K562 (cell line): ENCODE results near the gene SLC5A11. TPM values are rescaled to one million over a fixed set of nuclear protein-coding genes. Genes with fewer than 3 reads are reported as not detected.

Experiments
- C11orf30 ChIP-seq: fragments of 450-650 bp; IDR thresholded peaks from 2 replicates; pipeline ENCODE4 v1.6.1; 2016; ENCODE audit warnings: low read depth, mild to moderate bottlenecking
- DDX20 ChIP-seq: fragments of 450-650 bp; IDR thresholded peaks from 2 replicates; pipeline ENCODE4 v1.6.1; 2016; ENCODE audit warnings: missing genetic modification characterization, low read depth, mild to moderate bottlenecking, missing compliant biosample characterization, moderate library complexity
- FOSL1 ChIP-seq: fragments of 200-800 bp; sonication (Bioruptor generic); conservative IDR thresholded peaks from 2 replicates; pipeline ENCODE4 v1.6.1; 2016; ENCODE audit warnings: missing genetic modification characterization, missing compliant biosample characterization
- GATA2 ChIP-seq: sonication (generic); formaldehyde crosslinking; IDR thresholded peaks from 2 replicates; pipeline ENCODE4 v1.4.0; 2020; ENCODE audit warnings: mild to moderate bottlenecking, missing genetic modification reagents
- HDAC3 ChIP-seq: fragments of 450-650 bp; IDR thresholded peaks from 2 replicates; pipeline ENCODE4 v1.6.1; 2018; ENCODE audit warnings: borderline replicate concordance, mild to moderate bottlenecking, moderate library complexity; ENCODE audit not compliant: partially characterized antibody
- HDAC6 ChIP-seq: IDR thresholded peaks from 2 replicates; pipeline ENCODE4 v1.6.1; 2012; ENCODE audit warnings: low read depth, mild to moderate bottlenecking, control low read depth, inconsistent platforms, low read length, moderate library complexity
- HMGN3 ChIP-seq: IDR thresholded peaks from 2 replicates; pipeline ENCODE4 v1.6.1; 2011; ENCODE audit warnings: borderline replicate concordance, low read depth, mild to moderate bottlenecking, mixed read lengths, low read length; ENCODE audit not compliant: insufficient read length; ENCODE audit errors: extremely low read depth
- POLR2G ChIP-seq: fragments of 200-400 bp; formaldehyde crosslinking; IDR thresholded peaks from 2 replicates; pipeline ENCODE4 v1.6.1; 2017; ENCODE audit warnings: low read depth, mild to moderate bottlenecking, antibody characterized with exemption, low read length, moderate library complexity
- STAT5A ChIP-seq: IDR thresholded peaks from 2 replicates; pipeline ENCODE4 v1.6.1; 2012; ENCODE audit warnings: low read length, inconsistent platforms, borderline replicate concordance
- YBX1 ChIP-seq: fragments of 450-650 bp; IDR thresholded peaks from 2 replicates; pipeline ENCODE4 v1.7.1; 2016; ENCODE audit warnings: mild to moderate bottlenecking
- ZNF146 ChIP-seq: IDR thresholded peaks from one replicate; pipeline ENCODE4 v1.6.1; 2018; ENCODE audit warnings: missing compliant biosample characterization; ENCODE audit not compliant: unreplicated experiment
- ZNF75A ChIP-seq: fragments of 450-650 bp; formaldehyde crosslinking; IDR thresholded peaks from 2 replicates; pipeline ENCODE4 v1.4.0; 2020; ENCODE audit warnings: mild to moderate bottlenecking
- ZNF77 ChIP-seq: fragments of 250-450 bp; sonication (Bioruptor Pico); IDR thresholded peaks from 2 replicates; pipeline ENCODE4 v1.5.0; 2020
- polyA plus RNA-seq, 8 experiments: library from polyadenylated mRNA; depleted of rRNA in 4 of 8; stranded (reverse) in 5 of 8; unstranded in 3 of 8; fragments of >200 nt; fragmentation: Nextera tagmentation in 2 of 8; fragmentation: Illumina TruSeq in 1 of 8; extraction: Ambion mirVana in 2 of 8; extraction: Trizol in 1 of 8; gene quantifications; 2 replicates each; pipeline versions ENCODE4 v1.2.1 to v1.2.3, GENCODE V29; 2011 to 2014; ENCODE audit warnings: inconsistent platforms in 1 of 8, missing spikeins in 1 of 8
- total RNA-seq, 7 experiments: library from RNA; depleted of rRNA in 6 of 7; stranded (reverse); fragments of >200 nt in 6 of 7; fragmentation: Illumina TruSeq in 2 of 7; extraction: Trizol in 2 of 7; gene quantifications; 2 replicates each; pipeline versions ENCODE4 v1.2.1 to v1.2.3, GENCODE V29; 2011 to 2021; ENCODE audit warnings: low replicate concordance in 1 of 7
- TF ChIP-seq, protein P1 (sequence below): IDR thresholded peaks from 2 replicates; pipeline ENCODE4 v1.6.1; 2011; ENCODE audit warnings: borderline replicate concordance, low read depth, mild to moderate bottlenecking, moderate library complexity, low read length; ENCODE audit not compliant: insufficient read depth, poor library complexity, severe bottlenecking
- TF ChIP-seq, protein P2 (sequence below): sonication (generic); formaldehyde crosslinking; IDR thresholded peaks from 2 replicates; pipeline ENCODE4 v1.8.1; 2023; ENCODE audit warnings: missing genetic modification reagents, mild to moderate bottlenecking, borderline replicate concordance
- TF ChIP-seq, protein P3 (sequence below): sonication (generic); formaldehyde crosslinking; IDR thresholded peaks from 2 replicates; pipeline ENCODE4 v1.8.0; 2022; ENCODE audit warnings: mild to moderate bottlenecking, missing genetic modification reagents
- TF ChIP-seq, protein P4 (sequence below): fragments of 250-450 bp; sonication (Bioruptor Pico); IDR thresholded peaks from 2 replicates; pipeline ENCODE4 v1.8.0; 2022; ENCODE audit warnings: moderate library complexity, mild to moderate bottlenecking, inconsistent platforms

The SLC5A11 gene
- total and polyA plus RNA-seq, 9 of the 15 experiments (the other 6 are each of a cell fraction or from before 2014, with no cell fraction given), result 0.04 to 0.25 (median 0.11) TPM; not detected in 3

DNA sequence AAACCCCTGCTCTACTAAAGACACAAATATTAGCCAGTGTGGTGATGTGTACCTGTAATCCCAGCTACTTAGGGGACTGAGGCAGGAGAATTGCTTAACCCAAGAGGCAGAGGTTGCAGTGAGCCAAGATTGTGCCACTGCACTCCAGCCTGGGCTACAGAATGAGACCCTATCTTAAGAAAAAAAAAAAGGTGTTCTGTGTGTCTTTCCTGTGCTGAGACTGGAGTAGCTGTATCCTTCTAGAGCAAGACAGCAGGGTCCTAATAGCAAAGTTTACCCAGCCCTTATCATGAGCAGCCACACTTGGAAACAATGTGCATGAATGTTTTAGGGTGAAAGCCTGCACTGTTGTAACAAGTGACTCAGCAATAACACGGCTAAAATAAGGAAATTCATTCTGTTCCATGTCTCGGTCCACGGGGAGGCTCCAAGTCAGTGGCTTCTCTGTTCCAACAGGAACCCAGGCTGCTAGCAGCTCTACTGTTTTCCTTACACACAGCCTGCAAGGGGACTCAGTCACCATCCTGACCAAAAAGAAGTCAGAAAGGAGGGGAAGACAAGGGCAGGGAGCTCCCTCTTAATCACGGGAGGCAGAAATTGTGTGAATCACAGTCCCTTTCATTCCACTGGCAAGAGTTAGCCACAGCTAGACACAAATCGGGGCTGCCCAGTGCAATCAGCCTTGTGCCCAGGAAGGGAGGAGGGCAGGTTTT is 7.1 kb upstream of the SLC5A11 start (continued):
- TF ChIP-seq, protein P1, sequence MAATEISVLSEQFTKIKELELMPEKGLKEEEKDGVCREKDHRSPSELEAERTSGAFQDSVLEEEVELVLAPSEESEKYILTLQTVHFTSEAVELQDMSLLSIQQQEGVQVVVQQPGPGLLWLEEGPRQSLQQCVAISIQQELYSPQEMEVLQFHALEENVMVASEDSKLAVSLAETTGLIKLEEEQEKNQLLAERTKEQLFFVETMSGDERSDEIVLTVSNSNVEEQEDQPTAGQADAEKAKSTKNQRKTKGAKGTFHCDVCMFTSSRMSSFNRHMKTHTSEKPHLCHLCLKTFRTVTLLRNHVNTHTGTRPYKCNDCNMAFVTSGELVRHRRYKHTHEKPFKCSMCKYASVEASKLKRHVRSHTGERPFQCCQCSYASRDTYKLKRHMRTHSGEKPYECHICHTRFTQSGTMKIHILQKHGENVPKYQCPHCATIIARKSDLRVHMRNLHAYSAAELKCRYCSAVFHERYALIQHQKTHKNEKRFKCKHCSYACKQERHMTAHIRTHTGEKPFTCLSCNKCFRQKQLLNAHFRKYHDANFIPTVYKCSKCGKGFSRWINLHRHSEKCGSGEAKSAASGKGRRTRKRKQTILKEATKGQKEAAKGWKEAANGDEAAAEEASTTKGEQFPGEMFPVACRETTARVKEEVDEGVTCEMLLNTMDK, result no peak
- TF ChIP-seq YBX1, result no peak
- peak; percentile 88 for TF ChIP-seq FOSL1 (tag)
- TF ChIP-seq HDAC3, result peak; percentile 74
- TF ChIP-seq C11orf30, result peak; percentile 99
- TF ChIP-seq ZNF77, result no peak
- TF ChIP-seq HDAC6, result no peak
- TF ChIP-seq HMGN3, result peak; percentile 87
- peak; percentile 76 for TF ChIP-seq GATA2 (CRISPR knock-in tag)
- TF ChIP-seq, protein P2, sequence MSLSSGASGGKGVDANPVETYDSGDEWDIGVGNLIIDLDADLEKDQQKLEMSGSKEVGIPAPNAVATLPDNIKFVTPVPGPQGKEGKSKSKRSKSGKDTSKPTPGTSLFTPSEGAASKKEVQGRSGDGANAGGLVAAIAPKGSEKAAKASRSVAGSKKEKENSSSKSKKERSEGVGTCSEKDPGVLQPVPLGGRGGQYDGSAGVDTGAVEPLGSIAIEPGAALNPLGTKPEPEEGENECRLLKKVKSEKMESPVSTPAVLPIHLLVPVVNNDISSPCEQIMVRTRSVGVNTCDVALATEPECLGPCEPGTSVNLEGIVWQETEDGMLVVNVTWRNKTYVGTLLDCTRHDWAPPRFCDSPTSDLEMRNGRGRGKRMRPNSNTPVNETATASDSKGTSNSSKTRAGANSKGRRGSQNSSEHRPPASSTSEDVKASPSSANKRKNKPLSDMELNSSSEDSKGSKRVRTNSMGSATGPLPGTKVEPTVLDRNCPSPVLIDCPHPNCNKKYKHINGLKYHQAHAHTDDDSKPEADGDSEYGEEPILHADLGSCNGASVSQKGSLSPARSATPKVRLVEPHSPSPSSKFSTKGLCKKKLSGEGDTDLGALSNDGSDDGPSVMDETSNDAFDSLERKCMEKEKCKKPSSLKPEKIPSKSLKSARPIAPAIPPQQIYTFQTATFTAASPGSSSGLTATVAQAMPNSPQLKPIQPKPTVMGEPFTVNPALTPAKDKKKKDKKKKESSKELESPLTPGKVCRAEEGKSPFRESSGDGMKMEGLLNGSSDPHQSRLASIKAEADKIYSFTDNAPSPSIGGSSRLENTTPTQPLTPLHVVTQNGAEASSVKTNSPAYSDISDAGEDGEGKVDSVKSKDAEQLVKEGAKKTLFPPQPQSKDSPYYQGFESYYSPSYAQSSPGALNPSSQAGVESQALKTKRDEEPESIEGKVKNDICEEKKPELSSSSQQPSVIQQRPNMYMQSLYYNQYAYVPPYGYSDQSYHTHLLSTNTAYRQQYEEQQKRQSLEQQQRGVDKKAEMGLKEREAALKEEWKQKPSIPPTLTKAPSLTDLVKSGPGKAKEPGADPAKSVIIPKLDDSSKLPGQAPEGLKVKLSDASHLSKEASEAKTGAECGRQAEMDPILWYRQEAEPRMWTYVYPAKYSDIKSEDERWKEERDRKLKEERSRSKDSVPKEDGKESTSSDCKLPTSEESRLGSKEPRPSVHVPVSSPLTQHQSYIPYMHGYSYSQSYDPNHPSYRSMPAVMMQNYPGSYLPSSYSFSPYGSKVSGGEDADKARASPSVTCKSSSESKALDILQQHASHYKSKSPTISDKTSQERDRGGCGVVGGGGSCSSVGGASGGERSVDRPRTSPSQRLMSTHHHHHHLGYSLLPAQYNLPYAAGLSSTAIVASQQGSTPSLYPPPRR (CRISPR knock-in tag), result peak; percentile 53; the same call in 1 of the 2 replicates
- TF ChIP-seq, protein P3, sequence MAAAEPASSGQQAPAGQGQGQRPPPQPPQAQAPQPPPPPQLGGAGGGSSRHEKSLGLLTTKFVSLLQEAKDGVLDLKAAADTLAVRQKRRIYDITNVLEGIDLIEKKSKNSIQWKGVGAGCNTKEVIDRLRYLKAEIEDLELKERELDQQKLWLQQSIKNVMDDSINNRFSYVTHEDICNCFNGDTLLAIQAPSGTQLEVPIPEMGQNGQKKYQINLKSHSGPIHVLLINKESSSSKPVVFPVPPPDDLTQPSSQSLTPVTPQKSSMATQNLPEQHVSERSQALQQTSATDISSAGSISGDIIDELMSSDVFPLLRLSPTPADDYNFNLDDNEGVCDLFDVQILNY, result no peak
- TF ChIP-seq STAT5A, result peak; percentile 80
- no peak for TF ChIP-seq DDX20
- no peak for TF ChIP-seq ZNF146 (CRISPR knock-in tag)
- no peak for TF ChIP-seq ZNF75A
- TF ChIP-seq, protein P4, sequence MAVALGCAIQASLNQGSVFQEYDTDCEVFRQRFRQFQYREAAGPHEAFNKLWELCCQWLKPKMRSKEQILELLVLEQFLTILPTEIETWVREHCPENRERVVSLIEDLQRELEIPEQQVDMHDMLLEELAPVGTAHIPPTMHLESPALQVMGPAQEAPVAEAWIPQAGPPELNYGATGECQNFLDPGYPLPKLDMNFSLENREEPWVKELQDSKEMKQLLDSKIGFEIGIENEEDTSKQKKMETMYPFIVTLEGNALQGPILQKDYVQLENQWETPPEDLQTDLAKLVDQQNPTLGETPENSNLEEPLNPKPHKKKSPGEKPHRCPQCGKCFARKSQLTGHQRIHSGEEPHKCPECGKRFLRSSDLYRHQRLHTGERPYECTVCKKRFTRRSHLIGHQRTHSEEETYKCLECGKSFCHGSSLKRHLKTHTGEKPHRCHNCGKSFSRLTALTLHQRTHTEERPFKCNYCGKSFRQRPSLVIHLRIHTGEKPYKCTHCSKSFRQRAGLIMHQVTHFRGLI (CRISPR knock-in tag), result no peak
- TF ChIP-seq POLR2G, result no peak
